Aorta (tissue), 5 donors: ENCODE results near the gene HOXB3. TPM values are rescaled to one million over a fixed set of nuclear protein-coding genes. Genes with fewer than 3 reads are reported as not detected.

Experiments
- ATAC-seq: fragments of 200-7000 bp; cut with Tn5 transposase; one replicate; pipeline ENCODE4 v1.9.1; 2022; ENCODE audit warnings: moderate library complexity; ENCODE audit not compliant: low FRiP score
- DNase-seq, 2 donors: peaks; one replicate each; pipeline ENCODE4 v3.0.0-alpha.2; 2020
- H3K27ac ChIP-seq, 2 donors: one replicate each; pipeline ENCODE4 v1.5.1; 2013; ENCODE audit warnings: low read length in 2 of 2, mild to moderate bottlenecking in 2 of 2, moderate library complexity in 2 of 2, control low read depth in 1 of 2, inconsistent platforms in 1 of 2, low read depth in 1 of 2
- H3K27me3 ChIP-seq, 2 donors: one replicate each; pipeline ENCODE4 v1.6.1; 2013; ENCODE audit warnings: control low read depth in 1 of 2, low read length in 1 of 2, mild to moderate bottlenecking in 1 of 2, moderate library complexity in 1 of 2; ENCODE audit not compliant: insufficient read depth in 2 of 2, control insufficient read depth in 1 of 2
- H3K36me3 ChIP-seq, 2 donors: one replicate each; pipeline ENCODE4 v1.6.1; 2013; ENCODE audit warnings: control low read depth in 1 of 2, low read length in 1 of 2, mild to moderate bottlenecking in 1 of 2; ENCODE audit not compliant: insufficient read depth in 2 of 2, control insufficient read depth in 1 of 2
- H3K4me1 ChIP-seq, 2 donors: one replicate each; pipeline ENCODE4 v1.6.1; 2013; ENCODE audit warnings: low read length in 2 of 2, control low read depth in 1 of 2, mild to moderate bottlenecking in 1 of 2, moderate library complexity in 1 of 2; ENCODE audit not compliant: insufficient read depth in 2 of 2, control insufficient read depth in 1 of 2
- H3K4me3 ChIP-seq, 2 donors: one replicate each; pipeline ENCODE4 v1.5.1; 2013; ENCODE audit warnings: low read length in 2 of 2, control low read depth in 1 of 2, mild to moderate bottlenecking in 1 of 2
- H3K9me3 ChIP-seq: one replicate; pipeline ENCODE4 v1.6.1; 2013; ENCODE audit warnings: mild to moderate bottlenecking, low read length; ENCODE audit not compliant: control insufficient read depth
- WGBS, 2 donors: extraction: QIAGEN DNeasy Blood & Tissue Kit; methylation state at CpG; one replicate each; pipeline ENCODE4 v1.1.7; 2013; 5-methylcytosine and 5-hydroxymethylcytosine counted together
- intact Hi-C, 2 donors: fragments of 100-400 bp; cut with DNase I; formaldehyde crosslinking; loops; one replicate each; pipeline versions ENCODE4 v1.14.2 to v1.15.0; 2022
- polyA plus RNA-seq, 2 donors: library from polyadenylated mRNA; stranded (reverse); fragments of 200-250 nt; gene quantifications; one replicate each; pipeline ENCODE4 v1.2.3, GENCODE V29; 2013
- total RNA-seq, 2 donors: library from RNA; stranded (reverse); fragmentation: NEBNext Ultra II Directional; extraction: Animal tissue kit (Norgen Biotek cat#: 25700); gene quantifications; one replicate each; pipeline ENCODE4 v1.2.1, GENCODE V29; 2021
- donor health status: healthy with polysubstance abuse.
- donor health status: Bipolar disorder and iron deficiency.
- donor health status: DM: no; HTN: no; CAD: no.
- donor health status: DM: no; HTN: no; CAD: no.
- donor health status: DM: yes; HTN: yes; CAD: no.

The HOXB3 gene
- total and polyA plus RNA-seq, 4 donors = 2.4 to 62.9 (median 25.3) TPM

GRCh38 chr17:48548523-48549280, 41.3 kb downstream of the HOXB3 start:
- intact Hi-C loops = no loop called here
- no peak for ATAC-seq
- Histone ChIP-seq H3K27me3 (no peaks in the 10 kb centered on the region), H3K36me3 (no peaks in the 10 kb centered on the region), H3K9me3 (no peaks in the 10 kb centered on the region), H3K27ac (peak overlapping the region; percentile 38 to 50), H3K4me1 (peaks cover 0 to 4% of the 10 kb centered on the region in 2 donors), H3K4me3 (no peak overlapping the region)
- no peak for DNase-seq
- 46 to 67% methylated on average over 6 of the region's 6 CpGs for WGBS, 2 donors

- ATAC-seq (no peak), DNase-seq (no peak)
- no peaks in the 10 kb centered on the region for H3K9me3 ChIP-seq
- H3K27ac ChIP-seq = peak overlapping the region in 1 of 2 donors; percentile 50
- no peaks in the 10 kb centered on the region for H3K27me3 ChIP-seq
- H3K4me1 ChIP-seq = peaks cover 0 to 4% of the 10 kb centered on the region in 2 donors
- no peaks in the 10 kb centered on the region for H3K36me3 ChIP-seq
- no peak overlapping the region for H3K4me3 ChIP-seq
- WGBS, 2 donors = 13 to 48% methylated on average over 24 of the region's 24 CpGs
- intact Hi-C loops = loop anchor here in 1 of 2 donors (1.0 kb wide), 1 partner anchor 29 kb away; no protein-coding TSS in a partner anchor
Observed at GRCh38 chr17:48547808-48548522, 42.1 kb downstream of the HOXB3 start.

- Histone ChIP-seq H3K27me3 (no peaks in the 10 kb centered on the region), H3K27ac (peak overlapping the region; percentile 36 to 59), H3K9me3 (no peaks in the 10 kb centered on the region), H3K4me1 (peaks cover 0 to 4% of the 10 kb centered on the region in 2 donors), H3K4me3 (peak overlapping the region in 1 of 2 donors; percentile 5), H3K36me3 (no peaks in the 10 kb centered on the region)
- intact Hi-C loops = loop anchor here in 1 of 2 donors (1.0 kb wide), 1 partner anchor 30 kb away; no protein-coding TSS in a partner anchor
- WGBS, 2 donors = 5 to 13% methylated on average over 10 of the region's 10 CpGs
- peak; percentile 28 for ATAC-seq
- DNase-seq = no peak
Observed at GRCh38 chr17:48546924-48547807, 42.9 kb downstream of the HOXB3 start.

- intact Hi-C loops = no loop called here
- Histone ChIP-seq H3K36me3 (no peaks in the 10 kb centered on the region), H3K4me1 (peaks cover 0 to 4% of the 10 kb centered on the region in 2 donors), H3K9me3 (no peaks in the 10 kb centered on the region), H3K27ac (peak overlapping the region; percentile 36 to 59), H3K27me3 (no peaks in the 10 kb centered on the region), H3K4me3 (peak overlapping the region in 1 of 2 donors; percentile 5)
- 12 to 31% methylated on average over 10 of the region's 10 CpGs for WGBS, 2 donors
- DNase-seq = no peak
- peak; percentile 3 for ATAC-seq
Observed at GRCh38 chr17:48546137-48546923, 43.7 kb downstream of the HOXB3 start.

GRCh38 chr17:48545539-48545938, 44.5 kb downstream of the HOXB3 start:
- ATAC-seq (no peak), DNase-seq (no peak)
- H3K4me3 ChIP-seq = no peak overlapping the region
- peak overlapping the region; percentile 34 to 65 for H3K27ac ChIP-seq
- H3K27me3 ChIP-seq = no peaks in the 10 kb centered on the region
- no peaks in the 10 kb centered on the region for H3K36me3 ChIP-seq
- H3K9me3 ChIP-seq = no peaks in the 10 kb centered on the region
- intact Hi-C loops = no loop called here
- H3K4me1 ChIP-seq = peaks cover 0 to 4% of the 10 kb centered on the region in 2 donors
- WGBS, 2 donors = 91 to 96% methylated on average over 1 of the region's 1 CpG

GRCh38 chr17:48545022-48545375, 45.0 kb downstream of the HOXB3 start, which contains the start of gene HOXB2:
TSS of gene HOXB2 (minus strand) at chr17:48545109. CDS start at chr17:48544911, 198 bp downstream.
- Histone ChIP-seq H3K4me1 (peaks cover 0 to 4% of the 10 kb centered on the region in 2 donors), H3K9me3 (no peaks in the 10 kb centered on the region), H3K27ac (peak within 1 kb of the TSS; percentile 80 to 95), H3K4me3 (peak within 1 kb of the TSS; percentile 71 to 94), H3K27me3 (no peaks in the 10 kb centered on the region), H3K36me3 (no peaks in the 10 kb centered on the region)
- WGBS, 2 donors = 48 to 66% methylated on average over 12 of the region's 12 CpGs
- ATAC-seq (no peak), DNase-seq (no peak)
- intact Hi-C loops = no loop called here

GRCh38 chr17:48544349-48545021, 45.6 kb downstream of the HOXB3 start:
- no peaks in the 10 kb centered on the region for H3K9me3 ChIP-seq
- WGBS, 2 donors = 1 to 2% methylated on average over 37 to 38 of the region's 38 CpGs
- ATAC-seq (peak; percentile 85), DNase-seq (peak; percentile 95 to 97)
- peaks cover 0 to 4% of the 10 kb centered on the region in 2 donors for H3K4me1 ChIP-seq
- H3K27me3 ChIP-seq = no peaks in the 10 kb centered on the region
- peak overlapping the region; percentile 71 to 94 for H3K4me3 ChIP-seq
- intact Hi-C loops = loop anchor here in 1 of 2 donors (5.0 kb wide), 2 partner anchors 37 to 52 kb away; no protein-coding TSS in a partner anchor
- peak overlapping the region; percentile 80 to 95 for H3K27ac ChIP-seq
- H3K36me3 ChIP-seq = no peaks in the 10 kb centered on the region
